Liver (tissue), 9 donors: ENCODE measurements around the gene HOXA3. TPM values are rescaled to one million over a fixed set of nuclear protein-coding genes. Genes with fewer than 3 reads are reported as not detected.

Experiments
- DNase-seq: peaks from one replicate; pipeline ENCODE4 v3.0.0-alpha.2; 2017; ENCODE audit warnings: low spot score
- H3K27ac ChIP-seq, 2 donors: one replicate each; pipeline ENCODE4 v1.7.0; 2013; ENCODE audit warnings: inconsistent platforms in 2 of 2, low read length in 2 of 2, control low read depth in 1 of 2, low read depth in 1 of 2, mild to moderate bottlenecking in 1 of 2
- H3K27me3 ChIP-seq, 4 donors: one replicate each; pipeline versions ENCODE4 v1.6.1 to v1.7.0; 2013; ENCODE audit warnings: low read length in 3 of 4, inconsistent platforms in 1 of 4, mild to moderate bottlenecking in 1 of 4, moderate library complexity in 1 of 4; ENCODE audit not compliant: control insufficient read depth in 4 of 4, insufficient read depth in 4 of 4
- H3K36me3 ChIP-seq, 4 donors: one replicate each; pipeline versions ENCODE4 v1.6.1 to v1.7.0; 2013; ENCODE audit warnings: low read length in 3 of 4, mild to moderate bottlenecking in 3 of 4, low read depth in 1 of 4, moderate library complexity in 1 of 4; ENCODE audit not compliant: control insufficient read depth in 4 of 4, insufficient read depth in 3 of 4
- H3K4me1 ChIP-seq, 4 donors: one replicate each; pipeline versions ENCODE4 v1.6.1 to v1.7.0; 2013; ENCODE audit warnings: low read length in 3 of 4, mild to moderate bottlenecking in 3 of 4, moderate library complexity in 1 of 4; ENCODE audit not compliant: control insufficient read depth in 4 of 4, insufficient read depth in 4 of 4
- H3K4me3 ChIP-seq, 3 donors: one replicate each; pipeline versions ENCODE4 v1.6.1 to v1.7.0; 2013; ENCODE audit warnings: low read length in 3 of 3, control low read depth in 1 of 3, low read depth in 1 of 3, mild to moderate bottlenecking in 1 of 3
- H3K9ac ChIP-seq, 2 donors: one replicate each; pipeline ENCODE4 v1.7.0; 2013; ENCODE audit warnings: low read length in 2 of 2, mild to moderate bottlenecking in 2 of 2, moderate library complexity in 2 of 2, control low read depth in 1 of 2, low read depth in 1 of 2
- H3K9me3 ChIP-seq, 4 donors: one replicate each; pipeline versions ENCODE4 v1.6.1 to v1.7.0; 2013; ENCODE audit warnings: low read length in 3 of 4; ENCODE audit not compliant: control insufficient read depth in 4 of 4
- CTCF ChIP-seq: fragments of 150-350 bp; IDR thresholded peaks from 2 replicates; pipeline ENCODE4 v1.5.1; 2017; ENCODE audit warnings: improper control_type of control experiment, low read depth, low read length; ENCODE audit not compliant: missing input control
- EGR1 ChIP-seq, 2 donors: IDR thresholded peaks; 2 replicates each; pipeline ENCODE4 v1.6.1; 2016 to 2018; ENCODE audit warnings: antibody characterized with exemption in 2 of 2, low read depth in 2 of 2
- FOXA1 ChIP-seq: IDR thresholded peaks from 2 replicates; pipeline ENCODE4 v1.6.1; 2016; ENCODE audit warnings: antibody characterized with exemption
- FOXA2 ChIP-seq: IDR thresholded peaks from 2 replicates; pipeline ENCODE4 v1.6.1; 2016; ENCODE audit warnings: antibody characterized with exemption
- GABPA ChIP-seq, 2 donors: IDR thresholded peaks in 1 of 2; conservative IDR thresholded peaks in 1 of 2; 2 replicates each; pipeline ENCODE4 v1.6.1; 2016; ENCODE audit warnings: antibody characterized with exemption in 2 of 2, mild to moderate bottlenecking in 1 of 2, moderate library complexity in 1 of 2
- HNF4A ChIP-seq, 2 donors: conservative IDR thresholded peaks; 2 replicates each; pipeline ENCODE4 v1.6.1; 2016; ENCODE audit warnings: antibody characterized with exemption in 2 of 2, mild to moderate bottlenecking in 2 of 2
- HNF4G ChIP-seq: IDR thresholded peaks from 2 replicates; pipeline ENCODE4 v1.6.1; 2016; ENCODE audit warnings: antibody characterized with exemption
- JUND ChIP-seq, 2 donors: IDR thresholded peaks; 2 replicates each; pipeline ENCODE4 v1.6.1; 2016; ENCODE audit warnings: antibody characterized with exemption in 2 of 2
- MAX ChIP-seq: IDR thresholded peaks from 2 replicates; pipeline ENCODE4 v1.6.1; 2016; ENCODE audit warnings: antibody characterized with exemption
- NR2F2 ChIP-seq: IDR thresholded peaks from 2 replicates; pipeline ENCODE4 v1.6.1; 2016; ENCODE audit warnings: antibody characterized with exemption
- RAD21 ChIP-seq, 2 donors: IDR thresholded peaks; 2 replicates each; pipeline ENCODE4 v1.6.1; 2016; ENCODE audit warnings: antibody characterized with exemption in 2 of 2, mild to moderate bottlenecking in 2 of 2
- RXRA ChIP-seq, 2 donors: IDR thresholded peaks; 2 replicates each; pipeline ENCODE4 v1.6.1; 2017 to 2018; ENCODE audit warnings: antibody characterized with exemption in 2 of 2, mild to moderate bottlenecking in 1 of 2
- SP1 ChIP-seq: IDR thresholded peaks from 2 replicates; pipeline ENCODE4 v1.6.1; 2018; ENCODE audit warnings: antibody characterized with exemption, mild to moderate bottlenecking
- TAF1 ChIP-seq: conservative IDR thresholded peaks from 2 replicates; pipeline ENCODE4 v1.6.1; 2016; ENCODE audit warnings: antibody characterized with exemption, mild to moderate bottlenecking
- YY1 ChIP-seq: IDR thresholded peaks from 2 replicates; pipeline ENCODE4 v1.6.1; 2016; ENCODE audit warnings: antibody characterized with exemption, mild to moderate bottlenecking
- WGBS: extraction: QIAGEN DNeasy Blood & Tissue Kit; methylation state at CpG from one replicate; pipeline ENCODE4 v1.1.7; 2013; 5-methylcytosine and 5-hydroxymethylcytosine counted together
- polyA plus RNA-seq, 2 donors: library from polyadenylated mRNA; stranded (reverse) in 1 of 2; unstranded in 1 of 2; fragments of 200-250 nt in 1 of 2; fragments of >200 nt in 1 of 2; fragmentation: Nextera tagmentation in 1 of 2; extraction: Ambion mirVana in 1 of 2; gene quantifications; one replicate each; pipeline versions ENCODE4 v1.2.1 to v1.2.3, GENCODE V29; 2013 to 2015
- total RNA-seq, 2 donors: library from RNA; depleted of rRNA; stranded (reverse); fragments of >200 nt; gene quantifications; one replicate each; pipeline ENCODE4 v1.2.3, GENCODE V29; 2014
- TF ChIP-seq, protein P1 (sequence below): IDR thresholded peaks from 2 replicates; pipeline ENCODE4 v1.6.1; 2016; ENCODE audit warnings: antibody characterized with exemption
- TF ChIP-seq, protein P2 (sequence below): IDR thresholded peaks from 2 replicates; pipeline ENCODE4 v1.6.1; 2016; ENCODE audit warnings: antibody characterized with exemption, mild to moderate bottlenecking
- TF ChIP-seq, protein P3 (sequence below): IDR thresholded peaks from 2 replicates; pipeline ENCODE4 v1.6.1; 2016; ENCODE audit warnings: antibody characterized with exemption
- donor health status: healthy.
- donor health status: healthy.
- donor health status: healthy.
- donor health status: healthy.
- donor health status: healthy.

The HOXA3 gene
- total and polyA plus RNA-seq, 4 donors = 0.11 to 0.28 (median 0.20) TPM

DNA sequence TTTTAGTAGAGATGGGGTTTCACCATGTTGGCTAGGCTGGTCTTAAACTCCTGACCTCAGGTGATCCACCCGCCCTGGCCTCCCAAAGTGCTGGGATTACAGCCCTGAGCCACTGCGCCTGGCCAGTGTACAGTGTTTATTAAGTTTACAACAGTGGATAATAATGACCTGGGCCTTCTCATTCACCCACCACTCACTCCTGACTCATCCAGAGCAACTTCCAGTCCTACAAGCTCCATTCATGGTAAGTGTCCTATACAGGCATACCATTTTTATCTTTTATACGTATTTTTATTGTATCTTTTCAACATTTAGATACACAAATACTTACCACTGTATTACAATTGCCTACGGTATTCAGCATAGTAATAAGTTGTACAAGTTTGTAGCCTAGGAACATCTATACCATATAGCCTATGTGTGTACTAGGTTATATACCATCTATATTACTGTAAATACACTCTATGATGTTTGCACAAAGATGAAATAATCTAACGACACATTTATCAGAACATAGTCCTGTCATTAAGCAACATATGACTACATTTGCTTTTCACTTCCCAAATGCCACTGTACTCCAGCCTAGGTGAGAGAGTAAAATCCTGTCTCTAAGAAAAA lies 73.7 kb downstream of the HOXA3 start:
- no peak overlapping the region for H3K4me3 ChIP-seq
- peaks cover 0 to 3% (median 1%) of the 10 kb centered on the region in 4 donors for H3K27me3 ChIP-seq
- H3K9me3 ChIP-seq = peaks cover 0 to 9% (median 1%) of the 10 kb centered on the region in 4 donors
- no peak for DNase-seq
- no peaks in the 10 kb centered on the region for H3K4me1 ChIP-seq
- no peak overlapping the region for H3K9ac ChIP-seq
- no peak overlapping the region for H3K27ac ChIP-seq
- TF ChIP-seq RAD21 (IDR thresholded peaks at IDR 0.05) = no peak
- TF ChIP-seq HNF4G = no peak
- no peak for TF ChIP-seq TAF1
- no peak for TF ChIP-seq SP1
- TF ChIP-seq CTCF = no peak
- no peak for TF ChIP-seq FOXA2
- TF ChIP-seq RXRA (IDR thresholded peaks at IDR 0.05) = no peak
- TF ChIP-seq YY1 = no peak
- WGBS = 86% methylated on average over 5 of the region's 5 CpGs
- H3K36me3 ChIP-seq = no peaks in the 10 kb centered on the region

DNA sequence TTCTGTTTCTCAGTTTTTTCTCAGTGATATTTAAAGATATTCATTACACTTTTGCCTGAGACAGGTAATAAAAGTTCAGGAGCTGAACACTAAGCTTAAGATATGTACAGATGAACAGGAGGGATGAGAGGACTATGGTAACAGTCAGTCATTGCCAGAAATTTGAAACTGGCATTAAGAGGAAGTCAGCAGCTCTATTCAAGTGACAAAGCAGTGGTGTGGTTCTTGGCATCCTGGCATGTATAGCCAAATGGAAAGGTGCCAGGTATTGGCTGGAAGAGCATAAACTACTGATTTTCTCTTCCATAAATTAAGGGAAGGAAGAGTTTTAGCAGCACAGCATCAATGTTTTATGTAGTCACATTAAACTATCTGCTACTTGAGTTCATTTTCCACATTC lies 79.3 kb downstream of the HOXA3 start:
- DNase-seq = no peak
- H3K4me1 ChIP-seq = no peaks in the 10 kb centered on the region
- H3K4me3 ChIP-seq = no peak overlapping the region
- no peaks in the 10 kb centered on the region for H3K36me3 ChIP-seq
- no peak overlapping the region for H3K27ac ChIP-seq
- peaks cover 0 to 9% (median 1%) of the 10 kb centered on the region in 4 donors for H3K9me3 ChIP-seq
- peaks cover 0 to 3% (median 1%) of the 10 kb centered on the region in 4 donors for H3K27me3 ChIP-seq
- TF ChIP-seq FOXA1 (no peak), SP1 (no peak), TAF1 (no peak), JUND (IDR thresholded peaks at IDR 0.05) (no peak), RAD21 (IDR thresholded peaks at IDR 0.05) (no peak), RXRA (IDR thresholded peaks at IDR 0.05) (no peak), EGR1 (IDR thresholded peaks at IDR 0.05; ENCODE audit: low read depth in 2 of 2) (no peak), MAX (no peak), NR2F2 (no peak), HNF4A (conservative IDR thresholded peaks at IDR 0.05) (no peak), GABPA (IDR thresholded peaks at IDR 0.05 in 1 of 2, conservative IDR thresholded peaks at IDR 0.05 in 1 of 2) (no peak), CTCF (no peak), YY1 (no peak), FOXA2 (no peak), HNF4G (no peak)
- TF ChIP-seq, protein P1, sequence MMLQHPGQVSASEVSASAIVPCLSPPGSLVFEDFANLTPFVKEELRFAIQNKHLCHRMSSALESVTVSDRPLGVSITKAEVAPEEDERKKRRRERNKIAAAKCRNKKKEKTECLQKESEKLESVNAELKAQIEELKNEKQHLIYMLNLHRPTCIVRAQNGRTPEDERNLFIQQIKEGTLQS = no peak
- TF ChIP-seq, protein P2, sequence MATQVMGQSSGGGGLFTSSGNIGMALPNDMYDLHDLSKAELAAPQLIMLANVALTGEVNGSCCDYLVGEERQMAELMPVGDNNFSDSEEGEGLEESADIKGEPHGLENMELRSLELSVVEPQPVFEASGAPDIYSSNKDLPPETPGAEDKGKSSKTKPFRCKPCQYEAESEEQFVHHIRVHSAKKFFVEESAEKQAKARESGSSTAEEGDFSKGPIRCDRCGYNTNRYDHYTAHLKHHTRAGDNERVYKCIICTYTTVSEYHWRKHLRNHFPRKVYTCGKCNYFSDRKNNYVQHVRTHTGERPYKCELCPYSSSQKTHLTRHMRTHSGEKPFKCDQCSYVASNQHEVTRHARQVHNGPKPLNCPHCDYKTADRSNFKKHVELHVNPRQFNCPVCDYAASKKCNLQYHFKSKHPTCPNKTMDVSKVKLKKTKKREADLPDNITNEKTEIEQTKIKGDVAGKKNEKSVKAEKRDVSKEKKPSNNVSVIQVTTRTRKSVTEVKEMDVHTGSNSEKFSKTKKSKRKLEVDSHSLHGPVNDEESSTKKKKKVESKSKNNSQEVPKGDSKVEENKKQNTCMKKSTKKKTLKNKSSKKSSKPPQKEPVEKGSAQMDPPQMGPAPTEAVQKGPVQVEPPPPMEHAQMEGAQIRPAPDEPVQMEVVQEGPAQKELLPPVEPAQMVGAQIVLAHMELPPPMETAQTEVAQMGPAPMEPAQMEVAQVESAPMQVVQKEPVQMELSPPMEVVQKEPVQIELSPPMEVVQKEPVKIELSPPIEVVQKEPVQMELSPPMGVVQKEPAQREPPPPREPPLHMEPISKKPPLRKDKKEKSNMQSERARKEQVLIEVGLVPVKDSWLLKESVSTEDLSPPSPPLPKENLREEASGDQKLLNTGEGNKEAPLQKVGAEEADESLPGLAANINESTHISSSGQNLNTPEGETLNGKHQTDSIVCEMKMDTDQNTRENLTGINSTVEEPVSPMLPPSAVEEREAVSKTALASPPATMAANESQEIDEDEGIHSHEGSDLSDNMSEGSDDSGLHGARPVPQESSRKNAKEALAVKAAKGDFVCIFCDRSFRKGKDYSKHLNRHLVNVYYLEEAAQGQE = no peak
- TF ChIP-seq, protein P3, sequence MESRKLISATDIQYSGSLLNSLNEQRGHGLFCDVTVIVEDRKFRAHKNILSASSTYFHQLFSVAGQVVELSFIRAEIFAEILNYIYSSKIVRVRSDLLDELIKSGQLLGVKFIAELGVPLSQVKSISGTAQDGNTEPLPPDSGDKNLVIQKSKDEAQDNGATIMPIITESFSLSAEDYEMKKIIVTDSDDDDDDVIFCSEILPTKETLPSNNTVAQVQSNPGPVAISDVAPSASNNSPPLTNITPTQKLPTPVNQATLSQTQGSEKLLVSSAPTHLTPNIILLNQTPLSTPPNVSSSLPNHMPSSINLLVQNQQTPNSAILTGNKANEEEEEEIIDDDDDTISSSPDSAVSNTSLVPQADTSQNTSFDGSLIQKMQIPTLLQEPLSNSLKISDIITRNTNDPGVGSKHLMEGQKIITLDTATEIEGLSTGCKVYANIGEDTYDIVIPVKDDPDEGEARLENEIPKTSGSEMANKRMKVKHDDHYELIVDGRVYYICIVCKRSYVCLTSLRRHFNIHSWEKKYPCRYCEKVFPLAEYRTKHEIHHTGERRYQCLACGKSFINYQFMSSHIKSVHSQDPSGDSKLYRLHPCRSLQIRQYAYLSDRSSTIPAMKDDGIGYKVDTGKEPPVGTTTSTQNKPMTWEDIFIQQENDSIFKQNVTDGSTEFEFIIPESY = no peak
- no peak overlapping the region for H3K9ac ChIP-seq
